Measurements from ENCODE around the gene CACNA1C. TPM values are rescaled to one million over a fixed set of nuclear protein-coding genes. Genes with fewer than 3 reads are reported as not detected.

The CACNA1C gene
- total RNA-seq, 2 experiments from 2014 or later = 0.69 to 1.4 TPM

DNA sequence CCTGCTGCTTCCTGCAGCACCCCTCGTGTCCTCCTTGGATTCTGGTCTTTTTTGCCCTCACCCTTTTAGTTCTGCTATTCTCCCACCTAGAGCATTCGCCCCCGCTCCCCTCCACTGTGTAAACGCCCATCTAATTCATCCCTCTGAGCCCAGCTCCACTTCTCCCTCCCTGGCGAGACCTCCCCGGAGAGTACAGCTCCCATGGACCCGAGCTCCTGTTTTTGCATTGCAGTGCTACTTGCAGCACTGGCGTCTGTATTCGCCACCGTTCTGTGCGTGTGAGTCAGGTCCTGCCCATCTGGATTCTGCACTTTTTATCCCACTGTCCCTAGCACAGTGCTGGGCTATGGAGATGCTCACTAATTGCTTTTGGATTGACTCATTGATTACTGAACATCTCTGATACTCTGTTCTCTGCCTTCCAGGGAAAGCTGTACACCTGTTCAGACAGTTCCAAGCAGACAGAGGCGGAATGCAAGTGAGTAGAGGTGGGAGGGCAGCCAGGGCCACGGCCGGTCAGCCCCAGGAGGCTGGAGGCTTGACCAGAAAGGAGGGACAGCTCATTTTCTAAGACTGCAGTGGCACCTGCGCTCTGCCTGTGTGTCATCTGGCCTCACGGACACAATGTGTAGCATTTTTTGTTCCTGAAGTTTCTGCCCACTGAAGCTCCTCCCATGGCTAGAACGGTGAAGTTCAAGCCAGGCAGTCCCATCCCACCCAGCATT is 553.6 kb downstream of the CACNA1C start:
- no peaks in the 10 kb centered on the region for H4K20me1 ChIP-seq (ENCODE audit: insufficient read depth, low read length)
- H3K9me2 ChIP-seq (ENCODE audit: insufficient read depth, low read length) = no peaks in the 10 kb centered on the region
- H3K36me3 ChIP-seq (ENCODE audit: insufficient read depth, low read length) = no peaks in the 10 kb centered on the region
- no peak overlapping the region for H3K4me3 ChIP-seq (ENCODE audit: low read depth, low read length, poor library complexity, severe bottlenecking)
- H3K27ac ChIP-seq (ENCODE audit: low read depth, low read length, poor library complexity, severe bottlenecking) = no peak overlapping the region
- ChIA-PET CTCF (ENCODE audit: unreplicated experiment) (no interaction called here), POLR2A (interaction anchor here (0.6 kb wide), 1 partner anchor 107 kb away, joined by 3 read pairs; no protein-coding TSS in a partner anchor)
- H3K4me2 ChIP-seq (ENCODE audit: low read length) = no peak overlapping the region
- no peaks in the 10 kb centered on the region for H3K79me2 ChIP-seq (ENCODE audit: insufficient read depth, low read depth, low read length)
- H2AFZ ChIP-seq (ENCODE audit: low read length) = no peak overlapping the region
- no peaks in the 10 kb centered on the region for H3K9me3 ChIP-seq (ENCODE audit: low read length)
- TF ChIP-seq EZH2phosphoT487 (IDR thresholded peaks at IDR 0.05; ENCODE audit: borderline replicate concordance, low read depth, low read length) = no peak
- TF ChIP-seq, protein P1, sequence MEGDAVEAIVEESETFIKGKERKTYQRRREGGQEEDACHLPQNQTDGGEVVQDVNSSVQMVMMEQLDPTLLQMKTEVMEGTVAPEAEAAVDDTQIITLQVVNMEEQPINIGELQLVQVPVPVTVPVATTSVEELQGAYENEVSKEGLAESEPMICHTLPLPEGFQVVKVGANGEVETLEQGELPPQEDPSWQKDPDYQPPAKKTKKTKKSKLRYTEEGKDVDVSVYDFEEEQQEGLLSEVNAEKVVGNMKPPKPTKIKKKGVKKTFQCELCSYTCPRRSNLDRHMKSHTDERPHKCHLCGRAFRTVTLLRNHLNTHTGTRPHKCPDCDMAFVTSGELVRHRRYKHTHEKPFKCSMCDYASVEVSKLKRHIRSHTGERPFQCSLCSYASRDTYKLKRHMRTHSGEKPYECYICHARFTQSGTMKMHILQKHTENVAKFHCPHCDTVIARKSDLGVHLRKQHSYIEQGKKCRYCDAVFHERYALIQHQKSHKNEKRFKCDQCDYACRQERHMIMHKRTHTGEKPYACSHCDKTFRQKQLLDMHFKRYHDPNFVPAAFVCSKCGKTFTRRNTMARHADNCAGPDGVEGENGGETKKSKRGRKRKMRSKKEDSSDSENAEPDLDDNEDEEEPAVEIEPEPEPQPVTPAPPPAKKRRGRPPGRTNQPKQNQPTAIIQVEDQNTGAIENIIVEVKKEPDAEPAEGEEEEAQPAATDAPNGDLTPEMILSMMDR (conservative IDR thresholded peaks at IDR 0.05; ENCODE audit: low read length) = no peak
- intact Hi-C loops (cut with micrococcal nuclease; ENCODE audit: unreplicated experiment) = no loop called here
- no peaks in the 10 kb centered on the region for H3K4me1 ChIP-seq (ENCODE audit: insufficient read depth, low read length, poor library complexity, severe bottlenecking)
- no peak for DNase-seq (ENCODE audit: low spot score)
- BruUV-seq (replicated peaks) = no TSS peak

DNA sequence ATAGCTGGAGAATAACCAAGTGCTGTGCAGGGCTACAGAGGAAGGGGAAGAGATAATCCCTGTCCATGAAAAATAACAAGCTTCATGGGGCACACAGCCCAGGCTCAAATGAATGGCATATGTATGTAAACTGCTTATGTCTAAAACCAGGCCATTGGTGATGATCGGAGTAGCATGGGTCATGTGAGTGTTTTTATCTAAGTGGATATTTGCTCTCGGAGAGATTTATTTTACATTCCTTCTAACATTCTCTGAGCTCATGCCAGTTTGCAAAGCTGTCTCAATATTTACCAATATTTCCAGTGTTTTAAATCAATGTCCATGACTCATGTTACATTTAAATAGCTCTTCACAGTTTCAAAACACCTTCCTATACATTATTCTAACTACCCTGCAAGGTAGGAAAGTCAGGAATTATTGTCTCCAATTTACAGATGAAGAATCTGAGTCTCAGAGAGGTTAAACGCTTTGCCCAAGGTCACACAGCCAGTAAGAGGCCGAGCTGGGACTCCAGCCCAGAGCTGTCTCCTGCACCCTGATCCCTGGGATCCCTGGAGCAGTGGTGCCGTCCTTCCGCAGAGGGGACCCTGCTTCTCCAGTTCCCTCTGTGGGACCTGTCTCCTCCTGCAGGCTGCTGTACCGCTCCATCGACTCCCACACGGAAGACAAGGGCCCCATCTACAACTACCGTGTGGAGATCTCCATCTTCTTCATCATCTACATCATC is 555.3 kb downstream of the CACNA1C start:
- no peak for DNase-seq (ENCODE audit: low spot score)
- H3K4me3 ChIP-seq (ENCODE audit: low read depth, low read length, poor library complexity, severe bottlenecking) = no peak overlapping the region
- no TSS peak for BruUV-seq (replicated peaks)
- no peak overlapping the region for H2AFZ ChIP-seq (ENCODE audit: low read length)
- intact Hi-C loops (cut with micrococcal nuclease; ENCODE audit: unreplicated experiment) = no loop called here
- H3K27ac ChIP-seq (ENCODE audit: low read depth, low read length, poor library complexity, severe bottlenecking) = no peak overlapping the region
- H3K9me3 ChIP-seq (ENCODE audit: low read length) = no peaks in the 10 kb centered on the region
- H3K79me2 ChIP-seq (ENCODE audit: insufficient read depth, low read depth, low read length) = no peaks in the 10 kb centered on the region
- no peaks in the 10 kb centered on the region for H3K4me1 ChIP-seq (ENCODE audit: insufficient read depth, low read length, poor library complexity, severe bottlenecking)
- H4K20me1 ChIP-seq (ENCODE audit: insufficient read depth, low read length) = no peaks in the 10 kb centered on the region
- TF ChIP-seq EZH2phosphoT487 (IDR thresholded peaks at IDR 0.05; ENCODE audit: borderline replicate concordance, low read depth, low read length) = no peak
- TF ChIP-seq, protein P1 (conservative IDR thresholded peaks at IDR 0.05; ENCODE audit: low read length) = no peak
- no peaks in the 10 kb centered on the region for H3K9me2 ChIP-seq (ENCODE audit: insufficient read depth, low read length)
- no peaks in the 10 kb centered on the region for H3K36me3 ChIP-seq (ENCODE audit: insufficient read depth, low read length)
- POLR2A ChIA-PET = interaction anchor here (1.0 kb wide), 1 partner anchor 51 kb away, joined by 3 read pairs; no protein-coding TSS in a partner anchor
- H3K4me2 ChIP-seq (ENCODE audit: low read length) = no peak overlapping the region
- CTCF ChIA-PET (ENCODE audit: unreplicated experiment) = no interaction called here

DNA sequence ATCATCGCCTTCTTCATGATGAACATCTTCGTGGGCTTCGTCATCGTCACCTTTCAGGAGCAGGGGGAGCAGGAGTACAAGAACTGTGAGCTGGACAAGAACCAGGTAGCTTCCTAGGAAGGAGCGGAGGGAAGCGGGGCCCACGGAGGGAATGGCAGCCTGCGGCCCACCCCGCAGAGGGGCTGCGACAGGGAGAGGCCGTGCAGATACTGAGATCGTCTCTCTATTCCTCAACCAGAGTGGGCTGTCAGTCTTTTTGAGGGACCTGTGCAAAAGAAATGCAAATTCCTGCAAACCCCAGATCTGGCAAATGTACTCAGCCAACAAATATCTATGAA is 555.8 kb downstream of the CACNA1C start:
- Histone ChIP-seq H4K20me1 (ENCODE audit: insufficient read depth, low read length) (no peaks in the 10 kb centered on the region), H3K4me3 (ENCODE audit: low read depth, low read length, poor library complexity, severe bottlenecking) (no peak overlapping the region), H3K4me2 (ENCODE audit: low read length) (no peak overlapping the region), H3K79me2 (ENCODE audit: insufficient read depth, low read depth, low read length) (no peaks in the 10 kb centered on the region), H3K27ac (ENCODE audit: low read depth, low read length, poor library complexity, severe bottlenecking) (no peak overlapping the region), H3K4me1 (ENCODE audit: insufficient read depth, low read length, poor library complexity, severe bottlenecking) (no peaks in the 10 kb centered on the region), H3K9me3 (ENCODE audit: low read length) (no peaks in the 10 kb centered on the region), H3K36me3 (ENCODE audit: insufficient read depth, low read length) (no peaks in the 10 kb centered on the region), H2AFZ (ENCODE audit: low read length) (no peak overlapping the region), H3K9me2 (ENCODE audit: insufficient read depth, low read length) (no peaks in the 10 kb centered on the region)
- BruUV-seq (replicated peaks) = no TSS peak
- no peak for DNase-seq (ENCODE audit: low spot score)
- TF ChIP-seq EZH2phosphoT487 (IDR thresholded peaks at IDR 0.05; ENCODE audit: borderline replicate concordance, low read depth, low read length) = no peak
- TF ChIP-seq, protein P1 (conservative IDR thresholded peaks at IDR 0.05; ENCODE audit: low read length) = no peak
- intact Hi-C loops (cut with micrococcal nuclease; ENCODE audit: unreplicated experiment) = no loop called here
- ChIA-PET POLR2A (no interaction called here), CTCF (ENCODE audit: unreplicated experiment) (no interaction called here)
